ENCODE measurements around the gene IFNGR2. TPM values are rescaled to one million over a fixed set of nuclear protein-coding genes. Genes with fewer than 3 reads are reported as not detected.
"Not testable (repeated sequence)": the region's sequence is repeated elsewhere in the genome, so short reads cannot be mapped to it uniquely, and the experiment has no call there.

IFNGR2 gene
- total RNA-seq, 1 experiment from 2014 or later = 47.0 TPM

DNA sequence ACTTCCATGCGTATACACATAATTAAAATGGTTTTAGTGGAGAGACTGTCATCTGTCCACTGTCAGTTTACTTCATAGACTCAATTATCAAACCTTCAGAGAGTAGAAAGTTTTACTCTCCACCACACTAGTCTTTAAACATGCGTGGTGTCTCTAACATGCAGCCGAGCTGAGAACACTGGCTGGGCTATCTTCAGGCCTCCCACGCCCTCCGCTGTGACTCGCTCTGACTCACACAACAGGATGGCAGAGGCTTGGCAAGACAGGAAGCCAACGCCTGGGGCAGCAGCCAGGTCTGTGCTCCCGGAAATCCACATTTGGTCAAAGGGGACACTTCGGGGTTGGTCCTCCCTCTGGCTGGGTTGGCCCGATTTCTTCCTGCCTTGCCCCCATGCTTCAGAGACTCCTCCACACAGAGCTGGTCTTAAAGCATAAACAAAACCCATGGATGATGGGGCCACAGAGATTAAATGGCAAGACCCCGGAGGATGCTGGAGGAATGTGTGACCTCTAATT lies 22.7 kb upstream of the IFNGR2 start:
- intact Hi-C loops (cut with micrococcal nuclease; ENCODE audit: unreplicated experiment) = no loop called here
- ChIA-PET CTCF (no interaction called here), POLR2A (no interaction called here)
- H3K4me3 ChIP-seq (ENCODE audit: low read depth, low read length) = no peak overlapping the region
- Mint-ChIP-seq H3K27ac (ENCODE audit: unreplicated experiment) (no peak overlapping the region), H3K4me1 (ENCODE audit: low read depth, unreplicated experiment) (no peaks in the 10 kb centered on the region), H3K36me3 (ENCODE audit: insufficient read depth, unreplicated experiment) (no peaks in the 10 kb centered on the region), H3K4me3 (ENCODE audit: unreplicated experiment) (no peak overlapping the region), H3K27me3 (ENCODE audit: insufficient read depth, unreplicated experiment) (no peaks in the 10 kb centered on the region), H3K9me3 (ENCODE audit: unreplicated experiment) (no peaks in the 10 kb centered on the region)
- H3K36me3 ChIP-seq (ENCODE audit: control insufficient read depth, insufficient read depth, low read length) = no peaks in the 10 kb centered on the region
- BruUV-seq (replicated peaks) = no TSS peak
- H3K4me1 ChIP-seq = peaks cover 29% of the 10 kb centered on the region
- TF ChIP-seq CTCF (IDR thresholded peaks at IDR 0.05; ENCODE audit: insufficient read depth in 1 of 2, low read depth in 1 of 2, low read length in 1 of 2, severe bottlenecking in 1 of 2, unreplicated experiment in 1 of 2) = no peak
- H3K9me3 ChIP-seq = no peaks in the 10 kb centered on the region
- DNase-seq = peak; percentile 31 to 76
- H3K27me3 ChIP-seq (replicated peaks; ENCODE audit: control insufficient read depth, insufficient read depth, low read length) = no peaks in the 10 kb centered on the region

GRCh38 chr21:33381381-33381780 lies 21.8 kb upstream of the IFNGR2 start:
- H3K27me3 ChIP-seq (replicated peaks; ENCODE audit: control insufficient read depth, insufficient read depth, low read length); H3K4me3 Mint-ChIP-seq (ENCODE audit: unreplicated experiment); POLR2A ChIA-PET; H3K9me3 ChIP-seq; DNase-seq; H3K36me3 ChIP-seq (ENCODE audit: control insufficient read depth, insufficient read depth, low read length); H3K4me3 ChIP-seq (ENCODE audit: low read depth, low read length); H3K27ac Mint-ChIP-seq (ENCODE audit: unreplicated experiment); CTCF ChIA-PET; H3K27me3 Mint-ChIP-seq (ENCODE audit: insufficient read depth, unreplicated experiment); H3K36me3 Mint-ChIP-seq (ENCODE audit: insufficient read depth, unreplicated experiment); H3K9me3 Mint-ChIP-seq (ENCODE audit: unreplicated experiment); BruUV-seq (replicated peaks); intact Hi-C loops (cut with micrococcal nuclease; ENCODE audit: unreplicated experiment); H3K4me1 Mint-ChIP-seq (ENCODE audit: low read depth, unreplicated experiment): not testable (repeated sequence)
- peaks cover 29% of the 10 kb centered on the region for H3K4me1 ChIP-seq

DNA sequence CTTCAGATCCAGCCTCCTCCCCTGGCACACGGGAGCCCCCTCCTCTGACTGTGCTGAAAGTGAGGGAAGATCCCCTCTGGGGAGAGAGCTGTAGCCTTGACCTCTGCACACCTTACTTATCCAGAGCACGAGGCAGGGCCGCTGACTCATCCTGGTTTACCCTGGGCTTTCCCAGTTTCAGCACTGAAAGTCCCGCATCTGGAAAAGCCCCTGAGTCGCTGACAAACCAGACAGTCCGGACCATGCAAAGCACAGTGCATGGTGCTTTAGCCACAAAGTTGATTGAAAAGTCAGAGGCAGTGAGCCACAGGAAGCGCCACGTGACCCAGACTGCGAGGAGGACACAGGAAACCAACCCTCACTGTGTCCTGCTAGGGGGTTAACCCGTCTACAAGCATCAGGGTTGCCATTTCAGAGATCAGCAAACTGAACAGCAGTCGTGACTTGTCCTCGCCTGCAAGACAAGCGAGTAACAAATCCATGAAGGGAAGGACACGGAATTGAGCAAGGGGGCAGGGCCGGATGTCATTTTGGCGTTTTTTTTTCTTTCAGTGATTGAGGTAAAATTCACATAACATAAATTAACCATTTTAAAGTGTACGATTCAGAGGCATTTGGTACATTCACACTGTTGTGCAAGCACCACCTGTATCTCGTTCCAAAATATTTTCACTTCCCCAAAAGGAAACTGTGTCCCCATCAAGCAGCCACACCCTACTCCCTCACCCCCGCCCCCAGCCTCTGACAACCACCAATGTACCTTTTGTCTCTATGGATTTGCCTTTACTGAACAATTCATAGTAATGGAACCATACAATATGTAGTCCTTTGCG lies 19.9 kb upstream of the IFNGR2 start:
- Mint-ChIP-seq H3K9me3 (ENCODE audit: unreplicated experiment) (no peaks in the 10 kb centered on the region), H3K4me1 (ENCODE audit: low read depth, unreplicated experiment) (no peaks in the 10 kb centered on the region), H3K4me3 (ENCODE audit: unreplicated experiment) (peak overlapping the region; percentile 59), H3K36me3 (ENCODE audit: insufficient read depth, unreplicated experiment) (no peaks in the 10 kb centered on the region), H3K27ac (ENCODE audit: unreplicated experiment) (peak overlapping the region; percentile 17), H3K27me3 (ENCODE audit: insufficient read depth, unreplicated experiment) (no peaks in the 10 kb centered on the region)
- Histone ChIP-seq H3K4me3 (ENCODE audit: low read depth, low read length) (peak overlapping the region; percentile 31), H3K4me1 (peaks cover 29% of the 10 kb centered on the region), H3K9me3 (no peaks in the 10 kb centered on the region), H3K27me3 (replicated peaks; ENCODE audit: control insufficient read depth, insufficient read depth, low read length) (no peaks in the 10 kb centered on the region), H3K36me3 (ENCODE audit: control insufficient read depth, insufficient read depth, low read length) (no peaks in the 10 kb centered on the region)
- intact Hi-C loops (cut with micrococcal nuclease; ENCODE audit: unreplicated experiment) = no loop called here
- BruUV-seq (replicated peaks) = no TSS peak
- DNase-seq = peak; percentile 53 to 78
- ChIA-PET CTCF (interaction anchor here (0.7 kb wide), 1 partner anchor 22 kb away, joined by 3 read pairs; no protein-coding TSS in a partner anchor), POLR2A (interaction anchor here (0.6 kb wide), 1 partner anchor 572 kb away, joined by 3 read pairs; no protein-coding TSS in a partner anchor)
- no peak for TF ChIP-seq CTCF (IDR thresholded peaks at IDR 0.05; ENCODE audit: insufficient read depth in 1 of 2, low read depth in 1 of 2, low read length in 1 of 2, severe bottlenecking in 1 of 2, unreplicated experiment in 1 of 2)

Measured in Caco-2 (cell line).